CD4-positive, CD25-positive, alpha-beta regulatory T cell (primary cell): ENCODE measurements around the gene B3GAT1. TPM values are rescaled to one million over a fixed set of nuclear protein-coding genes. Genes with fewer than 3 reads are reported as not detected.

Experiments
- ATAC-seq, 2 donors: fragments of 150-1000 bp; cut with Tn5 transposase; one replicate each; pipeline ENCODE4 v1.10.0; 2021; ENCODE audit warnings: low read depth in 2 of 2, moderate number of reproducible peaks in 2 of 2, moderate library complexity in 1 of 2
- DNase-seq, 3 donors: peaks; one replicate each; pipeline versions ENCODE4 v3.0.0 to v3.0.0-alpha.2; 2012 to 2022; ENCODE audit warnings: mixed read lengths in 1 of 3
- H3K27ac ChIP-seq: one replicate; pipeline ENCODE4 v1.7.0; 2013; ENCODE audit warnings: mild to moderate bottlenecking, low read length; ENCODE audit not compliant: insufficient read depth, poor library complexity, severe bottlenecking
- H3K27me3 ChIP-seq: one replicate; pipeline ENCODE4 v1.7.0; 2013; ENCODE audit warnings: low read length; ENCODE audit not compliant: control insufficient read depth, insufficient read depth
- H3K36me3 ChIP-seq: one replicate; pipeline ENCODE4 v1.7.0; 2013; ENCODE audit warnings: mild to moderate bottlenecking, low read length, moderate library complexity; ENCODE audit not compliant: control insufficient read depth, insufficient read depth
- H3K4me1 ChIP-seq: 2 replicates; pipeline ENCODE4 v1.7.0; 2013; ENCODE audit warnings: mild to moderate bottlenecking, low read length; ENCODE audit not compliant: insufficient read depth, control insufficient read depth, poor library complexity, severe bottlenecking
- H3K4me3 ChIP-seq: one replicate; pipeline ENCODE4 v1.7.0; 2013; ENCODE audit warnings: low read depth, mild to moderate bottlenecking, low read length, moderate library complexity
- H3K9me3 ChIP-seq, 2 experiments: 1 replicate in 1 of 2; 2 replicates in 1 of 2; pipeline ENCODE4 v1.7.0; 2013; ENCODE audit warnings: low read length in 2 of 2, mild to moderate bottlenecking in 1 of 2, moderate library complexity in 1 of 2; ENCODE audit not compliant: control insufficient read depth in 2 of 2
- H3K27ac Mint-ChIP-seq, 3 donors: one replicate each; pipeline ENCODE4 v1.8.0; 2020 to 2022; ENCODE audit warnings: mild to moderate bottlenecking in 3 of 3, mixed read lengths in 3 of 3, moderate library complexity in 2 of 3
- H3K27me3 Mint-ChIP-seq: one replicate; pipeline ENCODE4 v1.8.0; 2022; ENCODE audit warnings: mild to moderate bottlenecking, mixed read lengths
- H3K36me3 Mint-ChIP-seq: one replicate; pipeline ENCODE4 v1.8.0; 2020; ENCODE audit warnings: mixed read lengths
- H3K4me1 Mint-ChIP-seq, 4 donors: one replicate each; pipeline ENCODE4 v1.8.0; 2020 to 2022; ENCODE audit warnings: mixed read lengths in 4 of 4, mild to moderate bottlenecking in 1 of 4
- H3K4me3 Mint-ChIP-seq, 4 donors: one replicate each; pipeline ENCODE4 v1.8.0; 2020 to 2022; ENCODE audit warnings: mild to moderate bottlenecking in 4 of 4, mixed read lengths in 4 of 4, moderate library complexity in 3 of 4
- H3K9me3 Mint-ChIP-seq, 7 donors: one replicate each; pipeline ENCODE4 v1.8.0; 2020 to 2022; ENCODE audit warnings: mixed read lengths in 7 of 7, mild to moderate bottlenecking in 3 of 7, moderate library complexity in 2 of 7
- polyA plus RNA-seq, 4 donors: library from polyadenylated mRNA; unstranded; fragments of 300-500 nt; fragmentation: Illumina TruSeq; gene quantifications; one replicate each; pipeline ENCODE4 v1.2.3, GENCODE V29; 2021
- total RNA-seq: library from RNA; stranded (reverse); gene quantifications from one replicate; pipeline ENCODE4 v1.2.3, GENCODE V29; 2022

Gene B3GAT1
- total and polyA plus RNA-seq, 5 donors from 2014 or later, result 1.9 TPM; not detected in 4

- DNase-seq (no peak), ATAC-seq (no peak)
- H3K27ac Mint-ChIP-seq, result no peak overlapping the region
- no peak overlapping the region for H3K4me3 Mint-ChIP-seq
- Histone ChIP-seq H3K4me3 (no peak overlapping the region), H3K27ac (no peak overlapping the region), H3K9me3 (no peaks in the 10 kb centered on the region), H3K36me3 (no peaks in the 10 kb centered on the region), H3K27me3 (no peaks in the 10 kb centered on the region), H3K4me1 (no peaks in the 10 kb centered on the region)
- H3K36me3 Mint-ChIP-seq, result no peaks in the 10 kb centered on the region
- H3K27me3 Mint-ChIP-seq, result no peaks in the 10 kb centered on the region
- no peaks in the 10 kb centered on the region for H3K4me1 Mint-ChIP-seq
- no peaks in the 10 kb centered on the region for H3K9me3 Mint-ChIP-seq
Observed at GRCh38 chr11:134380229-134380628, 31.8 kb downstream of the B3GAT1 start.

- ATAC-seq (no peak), DNase-seq (no peak)
- H3K4me3 ChIP-seq, result no peak overlapping the region
- H3K4me1 ChIP-seq, result no peaks in the 10 kb centered on the region
- H3K27ac Mint-ChIP-seq, result no peak overlapping the region
- H3K27me3 Mint-ChIP-seq, result no peaks in the 10 kb centered on the region
- no peaks in the 10 kb centered on the region for H3K36me3 Mint-ChIP-seq
- H3K4me1 Mint-ChIP-seq, result no peaks in the 10 kb centered on the region
- H3K36me3 ChIP-seq, result no peaks in the 10 kb centered on the region
- H3K27ac ChIP-seq, result no peak overlapping the region
- no peaks in the 10 kb centered on the region for H3K9me3 ChIP-seq
- no peaks in the 10 kb centered on the region for H3K27me3 ChIP-seq
- no peaks in the 10 kb centered on the region for H3K9me3 Mint-ChIP-seq
- H3K4me3 Mint-ChIP-seq, result no peak overlapping the region
Observed at GRCh38 chr11:134379241-134379640, 32.8 kb downstream of the B3GAT1 start.

- H3K9me3 Mint-ChIP-seq, result no peaks in the 10 kb centered on the region
- Histone ChIP-seq H3K27ac (no peak overlapping the region), H3K4me3 (no peak overlapping the region), H3K9me3 (no peaks in the 10 kb centered on the region), H3K36me3 (no peaks in the 10 kb centered on the region), H3K27me3 (no peaks in the 10 kb centered on the region), H3K4me1 (no peaks in the 10 kb centered on the region)
- ATAC-seq, result no peak
- no peaks in the 10 kb centered on the region for H3K36me3 Mint-ChIP-seq
- H3K27me3 Mint-ChIP-seq, result peaks cover 4% of the 10 kb centered on the region
- H3K4me3 Mint-ChIP-seq, result no peak overlapping the region
- DNase-seq, result no peak
- H3K27ac Mint-ChIP-seq, result peak overlapping the region in 1 of 3 donors; percentile 74
- no peaks in the 10 kb centered on the region for H3K4me1 Mint-ChIP-seq
Observed at GRCh38 chr11:134377876-134378275, 34.2 kb downstream of the B3GAT1 start.

GRCh38 chr11:134376150-134376921, 35.7 kb downstream of the B3GAT1 start:
- no peaks in the 10 kb centered on the region for H3K36me3 ChIP-seq
- DNase-seq, result no peak
- no peaks in the 10 kb centered on the region for H3K36me3 Mint-ChIP-seq
- no peak for ATAC-seq
- H3K27me3 ChIP-seq, result no peaks in the 10 kb centered on the region
- H3K4me1 Mint-ChIP-seq, result no peaks in the 10 kb centered on the region
- no peak overlapping the region for H3K27ac ChIP-seq
- H3K4me1 ChIP-seq, result no peaks in the 10 kb centered on the region
- H3K27me3 Mint-ChIP-seq, result peaks cover 6% of the 10 kb centered on the region
- H3K9me3 Mint-ChIP-seq, result no peaks in the 10 kb centered on the region
- no peak overlapping the region for H3K27ac Mint-ChIP-seq
- H3K4me3 Mint-ChIP-seq, result no peak overlapping the region
- no peaks in the 10 kb centered on the region for H3K9me3 ChIP-seq
- H3K4me3 ChIP-seq, result no peak overlapping the region

- no peak overlapping the region for H3K4me3 ChIP-seq
- no peaks in the 10 kb centered on the region for H3K36me3 Mint-ChIP-seq
- H3K27me3 ChIP-seq, result no peaks in the 10 kb centered on the region
- H3K27ac Mint-ChIP-seq, result no peak overlapping the region
- H3K27me3 Mint-ChIP-seq, result peaks cover 6% of the 10 kb centered on the region
- DNase-seq (no peak), ATAC-seq (no peak)
- no peaks in the 10 kb centered on the region for H3K4me1 Mint-ChIP-seq
- no peak overlapping the region for H3K27ac ChIP-seq
- no peaks in the 10 kb centered on the region for H3K9me3 ChIP-seq
- H3K4me3 Mint-ChIP-seq, result no peak overlapping the region
- no peaks in the 10 kb centered on the region for H3K9me3 Mint-ChIP-seq
- no peaks in the 10 kb centered on the region for H3K36me3 ChIP-seq
- H3K4me1 ChIP-seq, result no peaks in the 10 kb centered on the region
Observed at GRCh38 chr11:134374891-134375550, 37.0 kb downstream of the B3GAT1 start.

- Histone ChIP-seq H3K4me1 (no peaks in the 10 kb centered on the region), H3K27me3 (no peaks in the 10 kb centered on the region), H3K9me3 (no peaks in the 10 kb centered on the region), H3K36me3 (no peaks in the 10 kb centered on the region), H3K4me3 (no peak overlapping the region), H3K27ac (no peak overlapping the region)
- Mint-ChIP-seq H3K27me3 (peaks cover 6% of the 10 kb centered on the region), H3K36me3 (no peaks in the 10 kb centered on the region), H3K4me1 (no peaks in the 10 kb centered on the region), H3K4me3 (no peak overlapping the region), H3K9me3 (no peaks in the 10 kb centered on the region), H3K27ac (no peak overlapping the region)
- DNase-seq (no peak), ATAC-seq (no peak)
Observed at GRCh38 chr11:134374171-134374570, 37.9 kb downstream of the B3GAT1 start.

GRCh38 chr11:134373591-134374052, 38.4 kb downstream of the B3GAT1 start:
- no peaks in the 10 kb centered on the region for H3K4me1 ChIP-seq
- H3K27me3 Mint-ChIP-seq, result peaks cover 6% of the 10 kb centered on the region
- no peaks in the 10 kb centered on the region for H3K36me3 Mint-ChIP-seq
- no peak overlapping the region for H3K27ac Mint-ChIP-seq
- no peak overlapping the region for H3K27ac ChIP-seq
- H3K4me3 ChIP-seq, result no peak overlapping the region
- ATAC-seq (no peak), DNase-seq (no peak)
- no peak overlapping the region for H3K4me3 Mint-ChIP-seq
- H3K9me3 Mint-ChIP-seq, result no peaks in the 10 kb centered on the region
- no peaks in the 10 kb centered on the region for H3K36me3 ChIP-seq
- no peaks in the 10 kb centered on the region for H3K4me1 Mint-ChIP-seq
- no peaks in the 10 kb centered on the region for H3K27me3 ChIP-seq
- H3K9me3 ChIP-seq, result no peaks in the 10 kb centered on the region

- no peak overlapping the region for H3K27ac Mint-ChIP-seq
- Histone ChIP-seq H3K4me3 (no peak overlapping the region), H3K36me3 (no peaks in the 10 kb centered on the region), H3K27me3 (no peaks in the 10 kb centered on the region), H3K4me1 (no peaks in the 10 kb centered on the region), H3K27ac (no peak overlapping the region), H3K9me3 (no peaks in the 10 kb centered on the region)
- no peak for ATAC-seq
- no peaks in the 10 kb centered on the region for H3K9me3 Mint-ChIP-seq
- no peaks in the 10 kb centered on the region for H3K36me3 Mint-ChIP-seq
- H3K27me3 Mint-ChIP-seq, result peaks cover 6% of the 10 kb centered on the region
- no peak for DNase-seq
- no peak overlapping the region for H3K4me3 Mint-ChIP-seq
- H3K4me1 Mint-ChIP-seq, result no peaks in the 10 kb centered on the region
Observed at GRCh38 chr11:134372961-134373360, 39.1 kb downstream of the B3GAT1 start.
